ENCODE measurements around the gene GPATCH1.

GRCh38 chr19:33175156-33175782 is 94.3 kb downstream of the GPATCH1 start:
- TF ChIP-seq ZNF121 (tag by site-specific recombination; IDR thresholded peaks at IDR 0.05) = no peak
- TF ChIP-seq CTCF (tag by site-specific recombination; IDR thresholded peaks at IDR 0.05) = no peak; the same call in 1 of the 2 replicates
- no peak for TF ChIP-seq ZNF274 (IDR thresholded peaks at IDR 0.05; ENCODE audit: low read length)
- no peak for TF ChIP-seq ZNF274 (tag by site-specific recombination; IDR thresholded peaks at IDR 0.05; ENCODE audit: borderline replicate concordance)
- TF ChIP-seq, protein P1, sequence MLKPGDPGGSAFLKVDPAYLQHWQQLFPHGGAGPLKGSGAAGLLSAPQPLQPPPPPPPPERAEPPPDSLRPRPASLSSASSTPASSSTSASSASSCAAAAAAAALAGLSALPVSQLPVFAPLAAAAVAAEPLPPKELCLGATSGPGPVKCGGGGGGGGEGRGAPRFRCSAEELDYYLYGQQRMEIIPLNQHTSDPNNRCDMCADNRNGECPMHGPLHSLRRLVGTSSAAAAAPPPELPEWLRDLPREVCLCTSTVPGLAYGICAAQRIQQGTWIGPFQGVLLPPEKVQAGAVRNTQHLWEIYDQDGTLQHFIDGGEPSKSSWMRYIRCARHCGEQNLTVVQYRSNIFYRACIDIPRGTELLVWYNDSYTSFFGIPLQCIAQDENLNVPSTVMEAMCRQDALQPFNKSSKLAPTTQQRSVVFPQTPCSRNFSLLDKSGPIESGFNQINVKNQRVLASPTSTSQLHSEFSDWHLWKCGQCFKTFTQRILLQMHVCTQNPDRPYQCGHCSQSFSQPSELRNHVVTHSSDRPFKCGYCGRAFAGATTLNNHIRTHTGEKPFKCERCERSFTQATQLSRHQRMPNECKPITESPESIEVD (tag by site-specific recombination; IDR thresholded peaks at IDR 0.05) = no peak
- TF ChIP-seq ZFP37 (tag by site-specific recombination; IDR thresholded peaks at IDR 0.05) = no peak
- TF ChIP-seq ZNF792 (tag by site-specific recombination; IDR thresholded peaks at IDR 0.05) = no peak
- no peak for TF ChIP-seq YY1 (tag by site-specific recombination; IDR thresholded peaks at IDR 0.05)
- no peak for TF ChIP-seq ZNF350 (tag by site-specific recombination; IDR thresholded peaks at IDR 0.05)
- no peak for TF ChIP-seq ATF2 (tag by site-specific recombination; IDR thresholded peaks at IDR 0.05; ENCODE audit: low read depth)
- TF ChIP-seq ZNF416 (tag by site-specific recombination; IDR thresholded peaks at IDR 0.05) = no peak
